ENCODE results near the gene APOA4.

The APOA4 gene

GRCh38 chr11:116823031-116823843 is at the start of gene APOA4:
APOA4 (minus strand) TSS chr11:116823304; CDS start chr11:116823191, 113 bp downstream.
- DNase-seq: no peak

GRCh38 chr11:116871248-116871647 is 48.1 kb upstream of the APOA4 start:
- no peak for DNase-seq

GRCh38 chr11:116870054-116870453 is 47.0 kb upstream of the APOA4 start:
- DNase-seq: no peak

GRCh38 chr11:116869610-116870009 is 46.5 kb upstream of the APOA4 start:
- no peak for DNase-seq

- no peak for DNase-seq
These were observed 45.0 kb upstream of the APOA4 start for GRCh38 chr11:116868066-116868465.

- no peak for DNase-seq
These were observed 44.5 kb upstream of the APOA4 start for GRCh38 chr11:116867619-116868018.

- no peak for DNase-seq
These were observed 43.8 kb upstream of the APOA4 start for GRCh38 chr11:116866804-116867455.

GRCh38 chr11:116865696-116866095 is 42.6 kb upstream of the APOA4 start:
- DNase-seq: no peak

- DNase-seq: no peak
These were observed 41.4 kb upstream of the APOA4 start for GRCh38 chr11:116864531-116864930.

- DNase-seq: no peak
These were observed 39.8 kb upstream of the APOA4 start for GRCh38 chr11:116862951-116863350.

GRCh38 chr11:116862185-116862584 is 39.1 kb upstream of the APOA4 start:
- DNase-seq: no peak

- DNase-seq: no peak
These were observed 38.4 kb upstream of the APOA4 start for GRCh38 chr11:116861539-116861938.

GRCh38 chr11:116860303-116860702 is 37.2 kb upstream of the APOA4 start:
- DNase-seq: no peak

GRCh38 chr11:116859175-116859574 is 36.1 kb upstream of the APOA4 start:
- DNase-seq: no peak

- no peak for DNase-seq
These were observed 34.8 kb upstream of the APOA4 start for GRCh38 chr11:116857936-116858335.

GRCh38 chr11:116857316-116857715 is 34.2 kb upstream of the APOA4 start:
- DNase-seq: no peak

- no peak for DNase-seq
These were observed 33.3 kb upstream of the APOA4 start for GRCh38 chr11:116856423-116856822.

GRCh38 chr11:116855413-116855812 is 32.3 kb upstream of the APOA4 start:
- DNase-seq: no peak

GRCh38 chr11:116853461-116854073 is 30.5 kb upstream of the APOA4 start:
- no peak for DNase-seq

GRCh38 chr11:116852261-116853031 is 29.3 kb upstream of the APOA4 start:
- DNase-seq: no peak

GRCh38 chr11:116851626-116852025 is 28.5 kb upstream of the APOA4 start:
- DNase-seq: no peak

GRCh38 chr11:116849486-116849885 is 26.4 kb upstream of the APOA4 start:
- DNase-seq: no peak

- DNase-seq: no peak
These were observed 26.0 kb upstream of the APOA4 start for GRCh38 chr11:116849060-116849459.

Data from NCI-H510A treated with DMSO at 0.1 percent for 48 hours (cell line).